SK-N-MC (cell line): Measurements from ENCODE around the gene MND1.

Experiments used
- DNase-seq: peaks from one replicate; pipeline ENCODE4 v3.0.0-alpha.2; 2011; ENCODE audit warnings: low read depth, low spot score
- H3K27ac ChIP-seq: fragments of 200-600 bp; sonication (generic); 2 replicates; pipeline ENCODE4 v1.5.1; 2016; ENCODE audit warnings: mixed run types
- H3K36me3 ChIP-seq: fragments of 200-600 bp; sonication (generic); 2 replicates; pipeline ENCODE4 v1.6.1; 2017; ENCODE audit warnings: antibody characterized with exemption, low read length, mixed read lengths; ENCODE audit not compliant: insufficient read depth
- H3K4me3 ChIP-seq: fragments of 200-600 bp; sonication (generic); 2 replicates; pipeline ENCODE4 v1.5.1; 2016
- H3K9ac ChIP-seq: fragments of 200-600 bp; sonication (generic); 2 replicates; pipeline ENCODE4 v1.8.0; 2017; ENCODE audit warnings: mixed run types, mixed read lengths; ENCODE audit not compliant: insufficient read length
- H3K9me3 ChIP-seq: fragments of 200-600 bp; sonication (generic); 2 replicates; pipeline ENCODE4 v1.6.1; 2017; ENCODE audit warnings: low read depth, mild to moderate bottlenecking, antibody characterized with exemption, low read length, moderate library complexity, mixed read lengths
- EZH2 ChIP-seq: fragments of 200-600 bp; sonication (generic); IDR thresholded peaks from one replicate; pipeline ENCODE4 v1.6.1; 2017; ENCODE audit warnings: antibody characterized with exemption
- FOXP2 ChIP-seq: optimal IDR thresholded peaks from 2 replicates; pipeline ENCODE3; 2011; ENCODE audit warnings: mild to moderate bottlenecking, moderate library complexity; ENCODE audit not compliant: insufficient read depth; ENCODE audit errors: extremely low read length, control extremely low read depth
- POLR2AphosphoS5 ChIP-seq: IDR thresholded peaks from 2 replicates; pipeline ENCODE4 v1.6.1; 2012; ENCODE audit warnings: mild to moderate bottlenecking, low read depth, low read length, borderline replicate concordance

The MND1 gene

DNA sequence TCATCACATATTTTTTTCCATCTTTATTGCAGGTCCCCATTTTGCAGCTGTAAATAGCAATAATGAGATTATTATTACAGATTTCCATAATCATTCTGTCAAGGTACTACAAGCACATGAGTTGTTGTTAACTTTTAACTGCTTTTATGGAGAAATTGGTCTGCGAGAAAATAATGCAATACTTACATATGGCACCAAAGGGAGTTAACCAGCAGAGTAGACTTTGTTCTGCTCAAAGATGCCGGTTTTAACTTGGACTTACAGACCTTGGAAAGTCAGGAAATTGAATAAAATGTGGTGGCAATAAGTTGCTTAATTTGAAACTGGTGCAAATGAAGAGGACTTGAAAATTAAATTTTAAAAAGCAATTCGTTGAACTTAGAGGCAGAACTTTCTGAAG lies 20.4 kb upstream of the MND1 start:
- H3K4me3 ChIP-seq, result no peak overlapping the region
- H3K36me3 ChIP-seq, result peaks cover 50% of the 10 kb centered on the region
- DNase-seq, result no peak
- no peaks in the 10 kb centered on the region for H3K9me3 ChIP-seq
- TF ChIP-seq FOXP2 (no peak), EZH2 (no peak), POLR2AphosphoS5 (no peak)
- H3K27ac ChIP-seq, result no peak overlapping the region
- H3K9ac ChIP-seq, result no peak overlapping the region

- Histone ChIP-seq H3K27ac (no peak overlapping the region), H3K36me3 (peaks cover 51% of the 10 kb centered on the region), H3K9ac (no peak overlapping the region), H3K9me3 (no peaks in the 10 kb centered on the region), H3K4me3 (no peak overlapping the region)
- TF ChIP-seq FOXP2, result no peak
- TF ChIP-seq EZH2, result no peak
- no peak for TF ChIP-seq POLR2AphosphoS5
- DNase-seq, result no peak
These were observed 18.9 kb upstream of the MND1 start for GRCh38 chr4:153325558-153325957.

DNA sequence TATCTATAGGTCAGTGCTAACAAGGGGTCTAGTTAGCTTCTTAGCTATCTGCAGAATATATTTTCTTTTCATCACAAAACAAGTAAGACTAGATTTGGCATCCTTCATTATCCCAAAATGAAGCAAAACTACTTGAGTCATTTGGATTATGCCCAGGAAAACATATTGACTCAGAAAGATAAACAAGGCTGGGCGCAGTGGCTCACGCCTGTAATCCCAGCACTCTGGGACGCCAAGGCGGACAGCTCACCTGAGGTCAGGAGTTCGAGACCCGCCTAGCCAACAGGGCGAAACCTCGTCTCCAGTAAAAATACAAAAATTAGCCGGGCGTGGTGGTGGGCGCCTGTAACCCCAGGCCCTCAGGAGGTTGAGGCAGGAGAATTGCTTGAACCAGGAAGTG lies 18.0 kb upstream of the MND1 start:
- no peak overlapping the region for H3K9ac ChIP-seq
- no peaks in the 10 kb centered on the region for H3K9me3 ChIP-seq
- H3K4me3 ChIP-seq, result no peak overlapping the region
- no peak for TF ChIP-seq EZH2
- no peak for TF ChIP-seq POLR2AphosphoS5
- TF ChIP-seq FOXP2, result no peak
- no peak overlapping the region for H3K27ac ChIP-seq
- DNase-seq, result no peak
- H3K36me3 ChIP-seq, result peaks cover 49% of the 10 kb centered on the region

DNA sequence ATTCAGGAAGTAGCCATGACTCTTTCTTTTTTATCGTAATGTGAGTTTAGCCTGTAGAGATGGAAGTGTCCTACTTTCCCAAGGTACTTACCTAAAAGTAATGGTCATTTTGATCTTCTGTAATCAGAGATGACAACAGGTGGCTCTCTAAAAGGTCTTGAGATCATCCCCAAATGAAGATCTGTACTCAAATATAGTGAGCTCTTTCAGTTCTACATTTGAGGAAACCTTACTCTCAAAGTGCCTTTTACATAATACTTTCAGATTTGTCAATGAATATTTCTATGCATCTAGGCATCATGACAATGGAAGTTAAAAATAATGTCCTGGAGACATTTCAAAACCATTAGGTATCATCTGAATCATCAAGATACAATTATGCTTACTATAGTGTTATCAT lies 17.2 kb upstream of the MND1 start:
- Histone ChIP-seq H3K9me3 (no peaks in the 10 kb centered on the region), H3K36me3 (peaks cover 52% of the 10 kb centered on the region), H3K27ac (no peak overlapping the region), H3K4me3 (no peak overlapping the region), H3K9ac (no peak overlapping the region)
- TF ChIP-seq POLR2AphosphoS5 (no peak), EZH2 (no peak)
- no peak for DNase-seq

DNA sequence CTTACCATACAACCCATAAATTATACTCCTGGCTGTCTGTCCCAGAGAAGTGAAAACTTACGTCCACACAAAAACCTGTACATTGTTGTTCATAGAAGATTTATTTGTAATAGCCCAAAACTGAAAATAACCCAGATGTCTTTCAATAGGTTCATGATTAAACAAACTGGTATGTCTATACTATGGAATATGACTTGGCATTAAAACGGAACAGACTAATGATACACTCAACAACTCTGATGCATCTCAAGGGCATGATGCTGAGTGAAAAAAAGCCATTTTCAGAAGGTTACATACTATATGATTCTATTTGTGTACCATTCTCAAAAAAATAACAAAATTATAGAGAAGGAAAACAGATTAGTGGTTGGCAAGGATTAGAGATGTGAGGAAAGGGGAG lies 11.6 kb upstream of the MND1 start:
- Histone ChIP-seq H3K27ac (no peak overlapping the region), H3K36me3 (peaks cover 49% of the 10 kb centered on the region), H3K9ac (no peak overlapping the region), H3K4me3 (no peak overlapping the region), H3K9me3 (no peaks in the 10 kb centered on the region)
- DNase-seq, result no peak
- TF ChIP-seq EZH2, result no peak
- TF ChIP-seq POLR2AphosphoS5, result no peak
- TF ChIP-seq FOXP2, result no peak

DNA sequence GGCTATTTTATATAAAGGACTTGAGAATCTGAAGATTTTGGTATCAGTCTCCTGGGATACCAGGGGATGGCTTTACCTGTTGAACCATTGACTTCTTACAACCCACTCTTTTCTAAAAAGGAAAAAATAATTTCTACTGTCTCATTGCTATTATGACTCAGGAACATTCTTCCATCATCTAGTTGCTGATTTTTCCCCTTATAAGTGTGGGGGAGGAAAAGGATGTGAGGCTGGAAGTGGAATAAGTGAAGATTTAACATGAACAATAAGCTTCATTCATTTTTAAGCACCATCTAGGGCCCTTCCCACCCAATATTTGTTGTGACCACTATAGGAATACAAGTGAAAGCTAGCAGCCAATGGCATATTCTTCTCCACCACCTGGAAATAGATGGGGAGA lies 10.6 kb upstream of the MND1 start:
- no peak for DNase-seq
- peaks cover 40% of the 10 kb centered on the region for H3K36me3 ChIP-seq
- no peak overlapping the region for H3K27ac ChIP-seq
- H3K9ac ChIP-seq, result no peak overlapping the region
- TF ChIP-seq FOXP2, result no peak
- TF ChIP-seq EZH2, result no peak
- TF ChIP-seq POLR2AphosphoS5, result no peak
- H3K9me3 ChIP-seq, result no peaks in the 10 kb centered on the region
- no peak overlapping the region for H3K4me3 ChIP-seq

DNA sequence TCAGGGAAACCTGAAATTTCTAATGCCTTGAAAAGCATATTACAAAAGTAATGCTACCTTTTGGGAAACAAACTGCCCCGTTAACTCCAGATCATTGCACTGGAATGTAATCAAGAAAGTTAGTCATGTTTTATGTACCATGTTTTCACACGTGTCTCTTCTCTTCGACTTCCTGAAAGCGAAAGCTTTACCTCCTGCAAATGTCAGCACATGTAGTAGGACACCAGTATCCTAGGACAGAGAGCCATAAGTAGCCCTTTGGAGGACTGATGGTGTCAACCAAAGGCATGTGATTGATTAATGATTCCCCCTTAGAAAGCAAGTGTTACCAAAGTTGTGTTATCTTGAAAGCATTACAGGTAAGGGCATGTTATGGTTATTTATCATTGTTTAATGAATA lies 8.8 kb upstream of the MND1 start:
- Histone ChIP-seq H3K4me3 (no peak overlapping the region), H3K9me3 (no peaks in the 10 kb centered on the region), H3K9ac (no peak overlapping the region), H3K27ac (no peak overlapping the region), H3K36me3 (peaks cover 27% of the 10 kb centered on the region)
- no peak for DNase-seq
- TF ChIP-seq EZH2 (no peak), FOXP2 (no peak), POLR2AphosphoS5 (no peak)

- TF ChIP-seq POLR2AphosphoS5, result no peak
- no peak for TF ChIP-seq FOXP2
- TF ChIP-seq EZH2, result no peak
- no peak overlapping the region for H3K27ac ChIP-seq
- no peaks in the 10 kb centered on the region for H3K9me3 ChIP-seq
- no peak overlapping the region for H3K4me3 ChIP-seq
- peaks cover 17% of the 10 kb centered on the region for H3K36me3 ChIP-seq
- no peak for DNase-seq
- no peak overlapping the region for H3K9ac ChIP-seq
These were observed 6.8 kb upstream of the MND1 start for GRCh38 chr4:153337686-153338085.

DNA sequence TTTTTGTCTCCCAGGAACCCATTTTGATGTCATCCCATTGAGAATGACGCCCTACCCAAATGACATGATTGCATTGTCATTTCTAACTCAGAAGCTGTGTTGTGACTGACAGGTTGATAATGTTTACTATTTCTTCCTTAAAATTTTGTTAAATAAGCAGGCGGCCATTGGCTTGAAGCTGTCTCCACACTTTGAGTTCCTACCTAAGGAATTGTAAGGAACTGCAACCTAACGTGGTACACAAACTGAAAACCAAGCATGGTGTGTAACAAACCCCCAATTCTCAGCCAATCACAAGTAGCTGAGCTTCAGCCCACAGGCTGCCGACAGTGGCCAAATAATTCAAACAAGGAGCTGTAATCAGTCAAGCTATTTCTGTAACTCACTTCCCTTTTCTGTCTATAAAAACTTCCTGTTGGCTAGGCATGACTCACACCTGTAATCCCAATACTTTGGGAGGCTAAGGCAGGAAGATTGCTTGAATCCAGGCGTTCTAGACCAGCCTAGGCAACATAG lies 2.9 kb upstream of the MND1 start:
- no peaks in the 10 kb centered on the region for H3K9me3 ChIP-seq
- TF ChIP-seq EZH2 (no peak), FOXP2 (no peak), POLR2AphosphoS5 (no peak)
- no peak overlapping the region for H3K9ac ChIP-seq
- DNase-seq, result no peak
- no peak overlapping the region for H3K4me3 ChIP-seq
- no peaks in the 10 kb centered on the region for H3K36me3 ChIP-seq
- H3K27ac ChIP-seq, result no peak overlapping the region
